Neutrophil (primary cell): Measurements from ENCODE around the gene DACT2.

Source experiments
- H3K27ac ChIP-seq: fragments of 200-600 bp; sonication (generic); 2 replicates; pipeline ENCODE4 v1.5.1; 2016; ENCODE audit warnings: mild to moderate bottlenecking, moderate library complexity
- H3K27me3 ChIP-seq: fragments of 200-600 bp; sonication (generic); 2 replicates; pipeline ENCODE4 v1.6.0; 2016; ENCODE audit warnings: mild to moderate bottlenecking
- H3K36me3 ChIP-seq: fragments of 200-600 bp; sonication (generic); 2 replicates; pipeline ENCODE4 v1.5.1; 2017
- H3K4me1 ChIP-seq, 2 experiments: fragments of 200-600 bp in 1 of 2; sonication (generic) in 1 of 2; 1 replicate in 1 of 2; 2 replicates in 1 of 2; pipeline versions ENCODE4 v1.5.1 to v1.6.1; 2013 to 2016; ENCODE audit warnings: low read depth in 1 of 2, low read length in 1 of 2, mild to moderate bottlenecking in 1 of 2, moderate library complexity in 1 of 2; ENCODE audit not compliant: control insufficient read depth in 1 of 2, insufficient read depth in 1 of 2
- H3K4me3 ChIP-seq, 2 experiments: fragments of 200-600 bp in 1 of 2; sonication (generic) in 1 of 2; 1 replicate in 1 of 2; 2 replicates in 1 of 2; pipeline ENCODE4 v1.5.1; 2013 to 2016; ENCODE audit warnings: low read depth in 1 of 2, low read length in 1 of 2, mild to moderate bottlenecking in 1 of 2, moderate library complexity in 1 of 2
- H3K9me3 ChIP-seq: fragments of 200-600 bp; sonication (generic); 2 replicates; pipeline ENCODE4 v1.5.1; 2016
- TF ChIP-seq, protein P1 (sequence below): fragments of 200-600 bp; sonication (generic); IDR thresholded peaks from 2 replicates; pipeline ENCODE4 v1.5.1; 2016; ENCODE audit warnings: antibody characterized with exemption

The DACT2 gene

DNA sequence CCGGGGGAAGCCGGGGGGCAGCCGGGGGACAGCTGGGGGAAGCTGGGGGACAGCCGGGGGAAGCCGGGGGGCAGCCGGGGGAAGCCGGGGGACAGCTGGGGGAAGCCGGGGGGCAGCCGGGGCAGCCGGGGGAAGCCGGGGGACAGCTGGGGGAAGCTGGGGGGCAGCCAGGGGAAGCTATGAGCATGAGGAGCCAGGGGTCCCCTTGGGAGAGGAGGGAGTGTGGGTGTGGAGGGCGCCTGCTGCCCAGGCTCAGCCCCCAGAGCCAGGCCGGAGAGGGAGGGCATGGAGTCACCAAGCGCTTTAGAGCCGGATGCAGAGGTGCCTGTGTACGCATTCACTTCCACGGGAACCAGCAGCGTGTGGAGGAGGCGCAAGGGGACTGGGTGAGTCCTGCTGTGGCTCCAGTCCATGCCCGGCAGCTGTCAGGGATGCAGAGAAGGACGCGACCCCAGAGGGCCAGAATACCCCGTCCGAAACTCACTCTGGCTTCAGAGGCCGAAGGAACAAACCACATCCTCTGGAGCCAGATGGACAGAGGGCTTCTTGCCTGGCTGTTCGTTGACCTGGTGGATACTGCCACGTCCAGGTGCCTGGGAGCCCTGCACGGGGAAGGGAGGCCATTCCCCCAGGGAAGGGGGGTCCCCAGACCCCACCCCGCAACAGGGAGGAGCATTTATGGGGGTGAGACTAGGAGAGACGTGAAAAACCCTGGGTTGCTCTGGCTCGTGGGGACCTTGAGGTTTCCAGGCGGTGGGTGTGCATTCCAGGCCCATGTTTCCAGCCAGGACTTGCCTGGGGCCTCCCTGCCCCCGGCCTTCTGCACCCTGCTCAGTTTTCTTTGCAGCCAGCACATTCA, 26.5 kb upstream of the DACT2 start:
- peaks cover 44% of the 10 kb centered on the region for H3K27me3 ChIP-seq
- no peaks in the 10 kb centered on the region for H3K4me1 ChIP-seq
- no peaks in the 10 kb centered on the region for H3K9me3 ChIP-seq
- no peaks in the 10 kb centered on the region for H3K36me3 ChIP-seq
- H3K27ac ChIP-seq, result no peak overlapping the region
- H3K4me3 ChIP-seq, result no peak overlapping the region
- TF ChIP-seq, protein P1, sequence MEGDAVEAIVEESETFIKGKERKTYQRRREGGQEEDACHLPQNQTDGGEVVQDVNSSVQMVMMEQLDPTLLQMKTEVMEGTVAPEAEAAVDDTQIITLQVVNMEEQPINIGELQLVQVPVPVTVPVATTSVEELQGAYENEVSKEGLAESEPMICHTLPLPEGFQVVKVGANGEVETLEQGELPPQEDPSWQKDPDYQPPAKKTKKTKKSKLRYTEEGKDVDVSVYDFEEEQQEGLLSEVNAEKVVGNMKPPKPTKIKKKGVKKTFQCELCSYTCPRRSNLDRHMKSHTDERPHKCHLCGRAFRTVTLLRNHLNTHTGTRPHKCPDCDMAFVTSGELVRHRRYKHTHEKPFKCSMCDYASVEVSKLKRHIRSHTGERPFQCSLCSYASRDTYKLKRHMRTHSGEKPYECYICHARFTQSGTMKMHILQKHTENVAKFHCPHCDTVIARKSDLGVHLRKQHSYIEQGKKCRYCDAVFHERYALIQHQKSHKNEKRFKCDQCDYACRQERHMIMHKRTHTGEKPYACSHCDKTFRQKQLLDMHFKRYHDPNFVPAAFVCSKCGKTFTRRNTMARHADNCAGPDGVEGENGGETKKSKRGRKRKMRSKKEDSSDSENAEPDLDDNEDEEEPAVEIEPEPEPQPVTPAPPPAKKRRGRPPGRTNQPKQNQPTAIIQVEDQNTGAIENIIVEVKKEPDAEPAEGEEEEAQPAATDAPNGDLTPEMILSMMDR, result no peak

DNA sequence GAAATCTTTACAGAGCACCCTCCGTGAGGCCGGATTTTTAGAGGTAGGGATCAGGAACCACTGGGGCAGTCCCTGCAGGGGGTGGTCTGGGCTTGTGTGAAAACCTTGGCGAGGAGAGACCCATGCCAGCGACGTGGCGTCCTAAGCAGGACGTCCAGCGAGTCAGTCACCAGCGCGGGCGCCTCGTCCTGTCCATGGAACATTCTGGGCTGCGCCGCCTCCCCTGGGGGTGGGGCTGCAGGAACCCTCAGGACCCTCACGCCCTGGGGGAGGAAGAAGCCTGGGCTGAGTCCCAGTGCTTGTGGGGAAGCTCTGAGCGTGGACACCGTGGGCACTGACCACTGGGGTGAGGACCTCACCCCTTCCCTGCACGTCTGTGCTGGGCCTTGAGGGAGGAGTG, 25.7 kb upstream of the DACT2 start:
- H3K4me3 ChIP-seq, result no peak overlapping the region
- no peaks in the 10 kb centered on the region for H3K4me1 ChIP-seq
- no peaks in the 10 kb centered on the region for H3K36me3 ChIP-seq
- H3K27ac ChIP-seq, result no peak overlapping the region
- TF ChIP-seq, protein P1, result no peak
- H3K27me3 ChIP-seq, result peaks cover 44% of the 10 kb centered on the region
- no peaks in the 10 kb centered on the region for H3K9me3 ChIP-seq

DNA sequence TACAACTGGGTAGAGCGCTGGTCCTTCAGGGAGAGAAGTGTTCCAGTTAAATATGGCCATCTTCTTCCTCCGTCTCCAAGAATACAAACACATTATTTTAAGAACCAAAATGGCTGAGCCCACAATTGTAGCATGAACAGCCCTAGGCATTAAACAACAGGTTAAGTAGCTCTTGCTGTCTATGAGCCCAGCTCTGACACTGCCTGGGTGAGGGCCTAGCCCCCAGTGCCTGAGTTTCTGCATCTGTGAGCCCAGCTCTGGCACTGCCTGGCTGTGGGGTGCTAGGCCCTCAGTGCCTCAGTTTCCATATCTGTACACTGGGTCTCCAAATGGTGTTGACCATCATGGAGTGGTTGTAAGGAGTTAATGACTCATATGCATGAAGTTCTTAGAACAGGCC, 24.8 kb upstream of the DACT2 start:
- Histone ChIP-seq H3K4me1 (no peaks in the 10 kb centered on the region), H3K36me3 (no peaks in the 10 kb centered on the region), H3K4me3 (no peak overlapping the region), H3K27ac (no peak overlapping the region), H3K27me3 (peaks cover 44% of the 10 kb centered on the region), H3K9me3 (no peaks in the 10 kb centered on the region)
- TF ChIP-seq, protein P1, result no peak

DNA sequence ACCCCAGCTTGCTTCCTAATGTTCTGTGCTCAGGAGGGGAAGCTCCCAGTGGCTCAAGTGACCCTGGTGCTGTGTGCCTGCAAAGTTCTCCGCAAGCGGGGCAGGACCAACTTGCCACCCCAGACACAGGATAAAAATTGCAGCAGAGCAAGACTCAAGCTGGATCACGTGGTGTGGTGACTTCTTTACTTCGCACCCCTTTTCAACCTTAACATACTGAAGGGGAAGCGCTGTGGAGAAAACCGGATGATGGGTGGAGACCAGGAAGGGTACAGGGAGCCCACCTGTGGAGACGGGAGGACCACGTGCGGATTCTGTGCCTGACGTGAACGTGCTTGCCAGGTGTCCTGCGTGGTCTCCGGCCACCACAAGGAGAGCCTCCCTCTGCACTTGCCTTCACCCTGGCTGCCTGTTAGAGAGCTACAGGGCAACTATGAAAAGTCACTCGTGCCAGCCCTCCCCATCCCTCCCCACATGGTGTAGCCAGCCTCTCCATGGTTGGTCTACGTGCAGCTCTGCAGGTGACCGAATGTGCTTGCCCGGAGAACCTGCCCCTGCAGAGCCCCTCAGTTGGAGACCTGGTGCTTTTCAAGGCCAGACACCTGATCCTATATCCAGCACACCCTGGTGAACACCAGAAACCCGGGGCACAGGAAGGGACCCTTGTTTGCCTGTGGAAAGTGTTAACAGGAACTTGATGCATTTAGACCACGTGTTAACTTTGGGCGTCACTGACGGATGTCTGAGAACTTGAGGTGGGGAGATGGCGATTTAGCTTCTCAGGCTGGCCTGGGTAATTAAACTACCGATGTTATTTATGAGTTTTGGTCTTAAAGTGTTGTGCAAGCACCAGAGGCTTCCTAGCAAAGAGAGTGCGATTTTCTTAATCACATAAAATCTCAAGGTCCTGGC, 23.9 kb upstream of the DACT2 start:
- H3K4me3 ChIP-seq, result no peak overlapping the region
- no peaks in the 10 kb centered on the region for H3K36me3 ChIP-seq
- no peaks in the 10 kb centered on the region for H3K9me3 ChIP-seq
- peaks cover 44% of the 10 kb centered on the region for H3K27me3 ChIP-seq
- H3K27ac ChIP-seq, result no peak overlapping the region
- H3K4me1 ChIP-seq, result no peaks in the 10 kb centered on the region
- TF ChIP-seq, protein P1, result no peak

DNA sequence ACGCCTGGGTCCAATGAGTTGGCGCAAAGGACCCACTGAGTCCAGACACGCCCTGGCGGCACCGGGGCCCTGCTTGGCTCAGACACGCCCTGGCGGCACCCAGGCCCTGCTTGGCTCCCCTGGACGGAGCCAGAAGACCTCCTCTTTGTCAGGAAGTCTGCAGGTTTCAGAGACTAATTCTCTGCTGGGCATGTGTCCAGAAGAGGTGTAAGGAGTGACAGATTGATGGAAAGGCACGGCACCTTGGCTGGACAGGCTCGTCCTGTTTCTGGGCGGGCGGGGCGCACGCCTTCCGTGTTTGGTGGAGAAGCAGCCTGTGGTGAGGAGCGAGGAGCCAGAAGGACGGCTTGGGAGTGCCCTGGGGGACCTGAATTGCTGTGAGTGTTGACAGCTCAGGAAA, 23.1 kb upstream of the DACT2 start:
- Histone ChIP-seq H3K9me3 (no peaks in the 10 kb centered on the region), H3K36me3 (no peaks in the 10 kb centered on the region), H3K4me1 (no peaks in the 10 kb centered on the region), H3K27ac (no peak overlapping the region), H3K27me3 (peaks cover 44% of the 10 kb centered on the region), H3K4me3 (no peak overlapping the region)
- TF ChIP-seq, protein P1, result no peak
